H9 (cell line): ENCODE measurements around the gene PODXL2. TPM values are rescaled to one million over a fixed set of nuclear protein-coding genes. Genes with fewer than 3 reads are reported as not detected.

Source experiments
- DNase-seq: peaks from one replicate; pipeline ENCODE4 v3.0.0-alpha.2; 2017
- H2AFZ ChIP-seq: one replicate; pipeline ENCODE4 v1.6.1; 2013; ENCODE audit warnings: mild to moderate bottlenecking, low read length, control low read depth, moderate library complexity
- H2AK5ac ChIP-seq: 2 replicates; pipeline ENCODE4 v1.6.1; 2013; ENCODE audit warnings: low read length, control low read depth, mixed read lengths; ENCODE audit not compliant: insufficient read length
- H2BK120ac ChIP-seq: one replicate; pipeline ENCODE4 v1.6.1; 2013; ENCODE audit warnings: low read depth, mild to moderate bottlenecking, low read length, control low read depth, inconsistent platforms; ENCODE audit not compliant: poor library complexity, severe bottlenecking
- H2BK12ac ChIP-seq: 2 replicates; pipeline ENCODE4 v1.6.1; 2013; ENCODE audit warnings: low read length, control low read depth, mixed read lengths, low read depth; ENCODE audit not compliant: insufficient read length
- H2BK15ac ChIP-seq: 2 replicates; pipeline ENCODE4 v1.6.1; 2013; ENCODE audit warnings: low read depth, low read length, control low read depth
- H2BK20ac ChIP-seq: one replicate; pipeline ENCODE4 v1.6.1; 2013; ENCODE audit warnings: low read depth, mild to moderate bottlenecking, low read length, control low read depth, inconsistent platforms; ENCODE audit not compliant: poor library complexity, severe bottlenecking
- H2BK5ac ChIP-seq: 2 replicates; pipeline ENCODE4 v1.6.1; 2013; ENCODE audit warnings: low read length, control low read depth, mixed read lengths; ENCODE audit not compliant: insufficient read length
- H3K14ac ChIP-seq: 2 replicates; pipeline ENCODE4 v1.6.1; 2013; ENCODE audit warnings: low read length, control low read depth; ENCODE audit not compliant: insufficient read depth
- H3K18ac ChIP-seq: 2 replicates; pipeline ENCODE4 v1.6.1; 2013; ENCODE audit warnings: low read depth, mild to moderate bottlenecking, mixed read lengths, low read length, control low read depth; ENCODE audit not compliant: insufficient read length
- H3K23ac ChIP-seq: 2 replicates; pipeline ENCODE4 v1.6.1; 2013; ENCODE audit warnings: low read length, control low read depth, mixed read lengths, low read depth; ENCODE audit not compliant: insufficient read length
- H3K23me2 ChIP-seq: 2 replicates; pipeline ENCODE4 v1.6.1; 2013; ENCODE audit warnings: low read depth, mild to moderate bottlenecking, mixed read lengths, low read length, control low read depth; ENCODE audit not compliant: insufficient read length, poor library complexity, severe bottlenecking
- H3K27ac ChIP-seq: 2 replicates; pipeline ENCODE4 v1.5.1; 2013; ENCODE audit warnings: low read length, control low read depth, mixed read lengths, low read depth; ENCODE audit not compliant: insufficient read length
- H3K27me3 ChIP-seq: 2 replicates; pipeline ENCODE4 v1.6.1; 2013; ENCODE audit warnings: low read length, control low read depth, inconsistent platforms; ENCODE audit not compliant: insufficient read depth
- H3K4ac ChIP-seq: 2 replicates; pipeline ENCODE4 v1.6.1; 2013; ENCODE audit warnings: low read depth, mild to moderate bottlenecking, control low read depth, inconsistent platforms, low read length, moderate library complexity
- H3K4me1 ChIP-seq: 2 replicates; pipeline ENCODE4 v1.6.1; 2013; ENCODE audit warnings: low read length, control low read depth, inconsistent platforms; ENCODE audit not compliant: insufficient read depth
- H3K4me2 ChIP-seq: 2 replicates; pipeline ENCODE4 v1.6.1; 2013; ENCODE audit warnings: low read length, control low read depth, mixed read lengths; ENCODE audit not compliant: insufficient read length, insufficient read depth
- H3K56ac ChIP-seq: 2 replicates; pipeline ENCODE4 v1.6.1; 2013; ENCODE audit warnings: low read depth, mild to moderate bottlenecking, mixed read lengths, low read length, control low read depth; ENCODE audit not compliant: insufficient read length
- H3K79me1 ChIP-seq: 2 replicates; pipeline ENCODE4 v1.6.1; 2013; ENCODE audit warnings: low read depth, mild to moderate bottlenecking, moderate library complexity, low read length, control low read depth, inconsistent platforms; ENCODE audit not compliant: insufficient read depth, poor library complexity, severe bottlenecking
- H3K79me2 ChIP-seq: 2 replicates; pipeline ENCODE4 v1.6.1; 2013; ENCODE audit warnings: low read length, control low read depth, inconsistent platforms; ENCODE audit not compliant: insufficient read depth
- H3K9ac ChIP-seq: 2 replicates; pipeline ENCODE4 v1.6.1; 2013; ENCODE audit warnings: low read length, control low read depth, mixed read lengths; ENCODE audit not compliant: insufficient read length; ENCODE audit errors: extremely low read depth
- H3K9me3 ChIP-seq: one replicate; pipeline ENCODE4 v1.6.1; 2013; ENCODE audit warnings: low read depth, low read length, inconsistent platforms; ENCODE audit not compliant: control insufficient read depth
- H3T11ph ChIP-seq: one replicate; pipeline ENCODE4 v1.6.1; 2013; ENCODE audit warnings: mild to moderate bottlenecking, low read length, control low read depth, inconsistent platforms
- H4K20me1 ChIP-seq: one replicate; pipeline ENCODE4 v1.6.1; 2013; ENCODE audit not compliant: control insufficient read depth, insufficient read length, insufficient read depth
- H4K5ac ChIP-seq: 2 replicates; pipeline ENCODE4 v1.6.1; 2013; ENCODE audit warnings: low read depth, mild to moderate bottlenecking, mixed read lengths, low read length, control low read depth; ENCODE audit not compliant: insufficient read length
- H4K8ac ChIP-seq: replicated peaks from 2 replicates; pipeline ENCODE4 v1.6.1; 2013; ENCODE audit warnings: low read length, control low read depth, mixed read lengths, low read depth; ENCODE audit not compliant: insufficient read length
- H4K91ac ChIP-seq: 2 replicates; pipeline ENCODE4 v1.6.1; 2013; ENCODE audit warnings: low read depth, mild to moderate bottlenecking, moderate library complexity, mixed read lengths, low read length, control low read depth; ENCODE audit not compliant: insufficient read length
- H3K27ac Mint-ChIP-seq, 3 experiments: 2 replicates in 2 of 3; 3 replicates in 1 of 3; pipeline ENCODE4 v1.8.0; 2020 to 2021; ENCODE audit warnings: mixed read lengths in 3 of 3, mild to moderate bottlenecking in 1 of 3, moderate library complexity in 1 of 3
- H3K27me3 Mint-ChIP-seq: 2 replicates; pipeline ENCODE4 v1.8.0; 2021; ENCODE audit warnings: low read depth, mild to moderate bottlenecking, moderate library complexity, mixed read lengths
- H3K36me3 Mint-ChIP-seq, 3 experiments: 2 replicates in 2 of 3; 3 replicates in 1 of 3; pipeline ENCODE4 v1.8.0; 2020 to 2021; ENCODE audit warnings: low read depth in 3 of 3, mixed read lengths in 3 of 3; ENCODE audit not compliant: insufficient read depth in 1 of 3
- H3K4me1 Mint-ChIP-seq, 2 experiments: 2 replicates each; pipeline ENCODE4 v1.8.0; 2020; ENCODE audit warnings: mixed read lengths in 2 of 2
- H3K4me3 Mint-ChIP-seq, 2 experiments: 2 replicates in 1 of 2; 3 replicates in 1 of 2; pipeline ENCODE4 v1.8.0; 2020 to 2021; ENCODE audit warnings: mild to moderate bottlenecking in 2 of 2, mixed read lengths in 2 of 2, moderate library complexity in 1 of 2
- H3K9me3 Mint-ChIP-seq, 2 experiments: 2 replicates in 1 of 2; 3 replicates in 1 of 2; pipeline ENCODE4 v1.8.0; 2020; ENCODE audit warnings: mild to moderate bottlenecking in 2 of 2, mixed read lengths in 2 of 2, moderate library complexity in 1 of 2
- CTCF ChIP-seq: fragments of 200-600 bp; sonication (generic); conservative IDR thresholded peaks from 3 replicates; pipeline ENCODE4 v1.8.0; 2021; ENCODE audit warnings: antibody characterized with exemption, mild to moderate bottlenecking
- WGBS: extraction: QIAGEN DNeasy Blood & Tissue Kit; methylation state at CpG from one replicate; pipeline ENCODE4 v1.1.7; 2013; ENCODE audit warnings: missing lambda C conversion rate, low lambda C conversion rate, mixed read lengths; ENCODE audit not compliant: insufficient read length; ENCODE audit errors: extremely low coverage; 5-methylcytosine and 5-hydroxymethylcytosine counted together
- total RNA-seq: library from RNA; stranded (reverse); gene quantifications from 2 replicates; pipeline ENCODE4 v1.2.1, GENCODE V29; 2021

Gene PODXL2
- total RNA-seq, 1 experiment from 2014 or later = 24.6 TPM

DNA sequence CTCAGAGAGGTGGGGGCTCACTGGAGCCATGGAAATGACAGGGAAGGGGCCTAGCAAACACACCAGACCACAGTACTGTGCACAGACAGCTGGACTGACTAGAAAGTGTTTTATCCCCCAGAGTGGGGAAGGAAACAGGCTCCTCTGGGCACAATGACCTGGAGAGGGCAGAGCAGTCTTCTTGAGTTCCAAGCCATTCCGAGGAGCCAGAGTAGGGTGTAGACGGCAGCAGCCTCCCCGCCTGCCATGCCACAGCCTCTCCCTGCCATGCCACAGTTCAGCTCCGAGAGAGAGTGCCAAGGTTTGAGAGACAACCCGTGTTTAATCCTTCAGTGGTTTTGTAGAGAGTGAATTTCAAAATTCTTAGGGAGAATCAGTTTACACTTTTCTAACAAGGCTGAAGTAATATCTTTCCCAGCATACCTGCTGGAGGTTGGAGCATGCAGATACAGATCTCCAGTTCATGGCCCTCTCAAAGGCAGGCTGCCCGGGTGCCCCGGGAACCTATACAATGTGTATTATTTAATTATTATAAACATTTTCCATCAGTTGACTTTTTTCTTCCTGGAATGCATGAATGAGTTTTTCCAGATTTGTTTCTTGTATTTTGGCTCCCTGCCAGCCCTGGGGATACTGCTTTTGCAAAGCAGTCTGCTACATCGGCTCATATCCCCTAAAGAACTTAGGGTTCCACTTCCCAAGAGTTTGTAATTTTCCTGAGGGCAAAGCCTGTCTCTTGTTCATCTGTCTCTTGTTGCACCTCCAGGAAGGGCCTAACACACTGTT, 3.2 kb downstream of the PODXL2 start:
- H4K20me1 ChIP-seq = peaks cover 7% of the 10 kb centered on the region
- H2BK5ac ChIP-seq = no peak overlapping the region
- no peaks in the 10 kb centered on the region for H3K23me2 ChIP-seq
- no peak overlapping the region for H3K9ac ChIP-seq
- no peak overlapping the region for H3K27ac ChIP-seq
- no peak overlapping the region for H2BK15ac ChIP-seq
- H3T11ph ChIP-seq = no peak overlapping the region
- peaks cover 7 to 8% of the 10 kb centered on the region in 2 experiments for H3K9me3 Mint-ChIP-seq
- H3K4me2 ChIP-seq = no peak overlapping the region
- peaks cover 33% of the 10 kb centered on the region for H3K27me3 Mint-ChIP-seq
- H3K56ac ChIP-seq = no peak overlapping the region
- WGBS = no CpG with 5 or more reads among the region's 8 CpGs
- H2BK12ac ChIP-seq = no peak overlapping the region
- H3K27me3 ChIP-seq = peaks cover 14% of the 10 kb centered on the region
- H3K4me1 ChIP-seq = no peaks in the 10 kb centered on the region; the same call in 1 of the 2 replicates
- H2BK20ac ChIP-seq = no peak overlapping the region
- no peak overlapping the region for H2BK120ac ChIP-seq
- H3K4ac ChIP-seq = no peak overlapping the region
- no peak overlapping the region for H2AFZ ChIP-seq
- 0 out of 2 replicates have a peak overlapping the region, but pooled peaks have one; percentile 33 for H3K14ac ChIP-seq
- H3K4me1 Mint-ChIP-seq = peaks cover 20 to 42% of the 10 kb centered on the region in 2 experiments
- H3K23ac ChIP-seq = no peak overlapping the region
- no peak overlapping the region for H3K27ac Mint-ChIP-seq
- H3K79me1 ChIP-seq = no peaks in the 10 kb centered on the region
- no peak overlapping the region for H4K91ac ChIP-seq
- no peaks in the 10 kb centered on the region for H3K9me3 ChIP-seq
- H4K5ac ChIP-seq = no peak overlapping the region
- H3K79me2 ChIP-seq = no peaks in the 10 kb centered on the region
- DNase-seq = no peak
- H3K36me3 Mint-ChIP-seq = no peaks in the 10 kb centered on the region; a peak in 1 of 7 replicates
- no peak overlapping the region for H2AK5ac ChIP-seq
- H3K4me3 Mint-ChIP-seq = no peak overlapping the region
- H3K18ac ChIP-seq = no peak overlapping the region
- no peak overlapping the region for H4K8ac ChIP-seq
- no peak for TF ChIP-seq CTCF
